GM12878 (cell line): Measurements from ENCODE around the gene KLRF1. TPM values are rescaled to one million over a fixed set of nuclear protein-coding genes. Genes with fewer than 3 reads are reported as not detected.
A peak's percentile ranks its signal among the peaks of the same experiment; 100 is the strongest.

Experiments
- ATAC-seq: fragments of 200-7000 bp; cut with Tn5 transposase; 3 replicates; pipeline ENCODE4 v1.9.1; 2020; ENCODE audit warnings: mild to moderate bottlenecking, moderate library complexity
- BruUV-seq: library from RNA; stranded (reverse); fragments of 400-500 nt; replicated peaks from 2 replicates; lab custom pipeline; 2021; lab: Mats Ljungman, UMichigan
- CTCF ChIA-PET: fragments of 300-600 bp; sonication (Branson Sonifier 250); formaldehyde crosslinking; extraction: SDS; loops from one replicate; lab custom pipeline; 2021; ENCODE audit warnings: inconsistent platforms; lab: Yijun Ruan, JAX
- POLR2A ChIA-PET: fragments of 350-600 bp; formaldehyde crosslinking; extraction: SDS; loops from one replicate; lab custom pipeline; 2021; ENCODE audit warnings: inconsistent platforms; lab: Charles Lee
- RAD21 ChIA-PET: fragments of 300-600 bp; sonication (Branson Sonifier 250); formaldehyde crosslinking; loops from one replicate; lab custom pipeline; 2023; ENCODE audit warnings: antibody characterized with exemption; ENCODE audit not compliant: unreplicated experiment; lab: Charles Lee
- SMC1A ChIA-PET: fragments of 300-600 bp; sonication (Branson Sonifier 250); formaldehyde crosslinking; loops from one replicate; lab custom pipeline; 2023; ENCODE audit not compliant: unreplicated experiment, uncharacterized antibody; lab: Charles Lee
- DNase-seq: peaks from one replicate; pipeline ENCODE4 v3.0.0-alpha.2; 2011; ENCODE audit warnings: low read depth, low spot score
- FAIRE-seq: peaks from 3 replicates; lab custom pipeline; 2011; peaks lifted over from hg19 to GRCh38; lab: Jason Lieb, UNC
- H2AFZ ChIP-seq: 2 replicates; pipeline ENCODE4 v1.6.0; 2011; ENCODE audit warnings: low read depth, low read length, control low read depth; ENCODE audit not compliant: control insufficient read depth
- H3K27ac ChIP-seq: 2 replicates; pipeline ENCODE4 v1.5.1; 2011; ENCODE audit warnings: control low read depth; ENCODE audit not compliant: control insufficient read depth, insufficient read depth
- H3K27me3 ChIP-seq, 2 experiments: replicated peaks in 1 of 2; 2 replicates each; pipeline versions ENCODE4 v1.6.0 to v1.6.1; 2011; ENCODE audit warnings: low read length in 1 of 2; ENCODE audit not compliant: control insufficient read depth in 2 of 2, insufficient read depth in 2 of 2
- H3K36me3 ChIP-seq, 2 experiments: 2 replicates each; pipeline ENCODE4 v1.5.1; 2011; ENCODE audit warnings: low read length in 1 of 2; ENCODE audit not compliant: control insufficient read depth in 2 of 2, insufficient read depth in 2 of 2
- H3K4me1 ChIP-seq: 2 replicates; pipeline ENCODE4 v1.6.1; 2011; ENCODE audit warnings: mild to moderate bottlenecking, low read length, moderate library complexity, mixed read lengths; ENCODE audit not compliant: control insufficient read depth, insufficient read depth
- H3K4me2 ChIP-seq: 2 replicates; pipeline ENCODE4 v1.6.0; 2011; ENCODE audit warnings: control low read depth; ENCODE audit not compliant: control insufficient read depth, insufficient read depth
- H3K4me3 ChIP-seq: fragments of 200-600 bp; sonication (generic); 2 replicates; pipeline ENCODE4 v1.5.1; 2016
- H3K79me2 ChIP-seq: 2 replicates; pipeline ENCODE4 v1.6.0; 2011; ENCODE audit warnings: low read length; ENCODE audit not compliant: control insufficient read depth, insufficient read depth
- H3K9ac ChIP-seq: 2 replicates; pipeline ENCODE4 v1.8.0; 2011; ENCODE audit warnings: low read length, control low read depth, mixed read lengths; ENCODE audit not compliant: control insufficient read depth, insufficient read depth
- H3K9me3 ChIP-seq: replicated peaks from 3 replicates; pipeline ENCODE4 v1.5.1; 2011; ENCODE audit warnings: mild to moderate bottlenecking, low read length; ENCODE audit not compliant: control insufficient read depth, insufficient read depth
- H4K20me1 ChIP-seq: 2 replicates; pipeline ENCODE4 v1.6.0; 2011; ENCODE audit not compliant: control insufficient read depth, insufficient read depth
- ATF7 ChIP-seq: fragments of 450-650 bp; IDR thresholded peaks from 2 replicates; pipeline ENCODE4 v1.6.1; 2016; ENCODE audit warnings: low read depth, mild to moderate bottlenecking
- BHLHE40 ChIP-seq, 2 experiments: fragments of 450-650 bp in 1 of 2; IDR thresholded peaks; 2 replicates each; pipeline ENCODE4 v1.6.1; 2011 to 2017; ENCODE audit warnings: low read depth in 2 of 2, borderline replicate concordance in 1 of 2, improper control_type of control experiment in 1 of 2, low read length in 1 of 2, mild to moderate bottlenecking in 1 of 2
- CBFB ChIP-seq: IDR thresholded peaks from 2 replicates; pipeline ENCODE4 v1.6.1; 2016; ENCODE audit warnings: antibody characterized with exemption, low read depth
- CHD4 ChIP-seq: fragments of 200-600 bp; sonication (generic); IDR thresholded peaks from 2 replicates; pipeline ENCODE4 v1.6.1; 2016; ENCODE audit warnings: mild to moderate bottlenecking
- CREM ChIP-seq: IDR thresholded peaks from 2 replicates; pipeline ENCODE4 v1.6.1; 2014; ENCODE audit warnings: antibody characterized with exemption, low read depth
- IKZF2 ChIP-seq, 2 experiments: fragments of 450-650 bp; IDR thresholded peaks; 2 replicates each; pipeline ENCODE4 v1.6.1; 2017; ENCODE audit warnings: mild to moderate bottlenecking in 2 of 2, moderate library complexity in 2 of 2
- MEF2A ChIP-seq: IDR thresholded peaks from 2 replicates; pipeline ENCODE4 v1.6.1; 2011; ENCODE audit warnings: low read depth, mild to moderate bottlenecking, low read length, moderate library complexity; ENCODE audit not compliant: insufficient read depth
- MYB ChIP-seq: fragments of 150-350 bp; IDR thresholded peaks from 2 replicates; pipeline ENCODE4 v1.6.1; 2014; ENCODE audit warnings: mild to moderate bottlenecking, low read depth, low read length, borderline replicate concordance
- NBN ChIP-seq: fragments of 450-650 bp; IDR thresholded peaks from 2 replicates; pipeline ENCODE4 v1.6.1; 2016
- NFIC ChIP-seq: IDR thresholded peaks from 2 replicates; pipeline ENCODE4 v1.6.1; 2012; ENCODE audit warnings: low read depth, mild to moderate bottlenecking, inconsistent platforms, low read length, moderate library complexity
- RAD51 ChIP-seq: fragments of 450-650 bp; IDR thresholded peaks from 2 replicates; pipeline ENCODE4 v1.6.1; 2016; ENCODE audit warnings: moderate library complexity, mild to moderate bottlenecking, inconsistent platforms
- SMC3 ChIP-seq: IDR thresholded peaks from 2 replicates; pipeline ENCODE4 v1.6.1; 2011; ENCODE audit warnings: low read length, improper control_type of control experiment, borderline replicate concordance
- SREBF1 ChIP-seq: IDR thresholded peaks from 2 replicates; pipeline ENCODE4 v1.6.1; 2012; ENCODE audit warnings: mild to moderate bottlenecking, low read length
- SRF ChIP-seq, 2 experiments: IDR thresholded peaks; 2 replicates each; pipeline ENCODE4 v1.6.1; 2011; ENCODE audit warnings: low read depth in 2 of 2, low read length in 2 of 2, mild to moderate bottlenecking in 1 of 2, moderate library complexity in 1 of 2
- TCF7 ChIP-seq: IDR thresholded peaks from 2 replicates; pipeline ENCODE4 v1.6.1; 2014; ENCODE audit warnings: antibody characterized with exemption, borderline replicate concordance
- WRNIP1 ChIP-seq: IDR thresholded peaks from 2 replicates; pipeline ENCODE4 v1.6.1; 2011; ENCODE audit warnings: low read depth, low read length, improper control_type of control experiment, borderline replicate concordance
- ZBED1 ChIP-seq: IDR thresholded peaks from 2 replicates; pipeline ENCODE4 v1.6.1; 2016; ENCODE audit warnings: borderline replicate concordance
- ZNF207 ChIP-seq: fragments of 450-650 bp; IDR thresholded peaks from 2 replicates; pipeline ENCODE4 v1.6.1; 2014; ENCODE audit warnings: antibody characterized with exemption, mild to moderate bottlenecking, borderline replicate concordance
- WGBS: methylation state at CpG from one replicate; pipeline ENCODE4 v1.1.6; 2016; ENCODE audit warnings: low lambda C conversion rate; ENCODE audit not compliant: insufficient replicate concordance, insufficient coverage; ENCODE audit errors: missing lambda C conversion rate; 5-methylcytosine and 5-hydroxymethylcytosine counted together
- in situ Hi-C: fragments of 300-500 bp; cut with MboI; formaldehyde crosslinking; loops from 9 replicates; pipeline ENCODE4 v1.14.3; 2018; ENCODE audit warnings: mixed read lengths
- intact Hi-C: fragments of 100-400 bp; cut with micrococcal nuclease; formaldehyde crosslinking; loops from one replicate; pipeline ENCODE4 v1.14.2; 2022; ENCODE audit not compliant: unreplicated experiment
- polyA plus RNA-seq, 11 experiments: library from polyadenylated mRNA; depleted of rRNA in 4 of 11; unstranded in 6 of 11; stranded (reverse) in 5 of 11; fragments of >200 nt; fragmentation: Nextera tagmentation in 4 of 11; fragmentation: Illumina TruSeq in 1 of 11; extraction: Ambion mirVana in 4 of 11; extraction: Trizol in 1 of 11; gene quantifications; 1 replicate in 1 of 11; 2 replicates in 10 of 11; pipeline versions ENCODE4 v1.2.1 to v1.2.3, GENCODE V29; 2011 to 2016; ENCODE audit warnings: inconsistent platforms in 2 of 11, missing spikeins in 2 of 11, low read depth in 1 of 11
- total RNA-seq, 4 experiments: library from RNA; depleted of rRNA in 3 of 4; stranded (reverse); fragments of >200 nt in 3 of 4; fragmentation: Illumina TruSeq in 1 of 4; extraction: Trizol in 1 of 4; gene quantifications; 2 replicates each; pipeline versions ENCODE4 v1.2.1 to v1.2.3, GENCODE V29; 2013 to 2021
- TF ChIP-seq, protein P1 (sequence below): fragments of 450-650 bp; IDR thresholded peaks from 2 replicates; pipeline ENCODE4 v1.6.1; 2016; ENCODE audit warnings: mild to moderate bottlenecking
- TF ChIP-seq, protein P2 (sequence below): fragments of 450-650 bp; IDR thresholded peaks from 2 replicates; pipeline ENCODE4 v1.6.1; 2016; ENCODE audit warnings: mild to moderate bottlenecking
- TF ChIP-seq, protein P3 (sequence below): IDR thresholded peaks from 2 replicates; pipeline ENCODE4 v1.6.1; 2012; ENCODE audit warnings: low read depth, low read length, improper control_type of control experiment

Gene KLRF1
- total and polyA plus RNA-seq, 10 of the 15 experiments (the other 5 are each of a cell fraction or from before 2014, with no cell fraction given), result 0.13 to 2.0 (median 0.18) TPM; not detected in 6

DNA sequence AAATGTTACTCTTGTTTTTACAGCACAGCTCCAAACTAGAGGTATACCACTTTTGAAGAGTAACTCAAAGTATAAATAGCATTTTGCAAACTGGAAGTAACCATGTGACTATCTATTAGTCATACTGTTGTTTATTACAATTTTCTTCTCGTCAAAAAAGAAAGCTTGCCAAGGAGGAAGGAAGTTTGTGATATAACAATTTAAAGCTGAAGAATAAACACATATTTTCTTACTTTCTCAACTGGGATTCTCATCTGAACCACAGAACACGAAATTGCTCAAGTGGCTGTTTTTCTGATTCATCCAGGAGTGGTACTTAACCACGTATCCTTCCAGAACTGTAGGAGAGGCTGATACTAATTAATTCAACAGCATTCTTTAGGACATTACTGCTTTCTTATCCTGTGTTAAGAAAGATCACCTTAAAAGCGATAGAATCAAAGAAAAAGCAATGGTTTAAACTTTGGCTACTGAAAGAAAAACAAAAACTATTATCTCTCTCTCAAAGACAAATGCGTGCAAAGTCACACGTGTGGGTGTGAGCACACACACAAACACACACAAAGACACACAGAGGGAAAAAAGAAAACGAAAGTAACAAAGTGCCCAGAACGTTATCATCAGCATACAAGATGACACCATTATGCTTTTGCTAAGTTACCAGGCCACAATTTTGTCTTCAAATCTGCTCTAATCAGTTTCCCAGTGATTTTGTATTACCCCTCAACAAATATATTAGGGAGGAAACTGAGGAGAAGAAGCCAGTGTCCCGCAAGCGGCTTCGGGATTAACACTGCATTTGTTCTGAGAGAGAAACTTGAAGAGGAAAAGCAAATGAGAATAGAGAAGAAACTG is 42.3 kb downstream of the KLRF1 start, which contains the start of gene CLEC2B:
Gene CLEC2B (minus strand): TSS at position 48 of the 855 bp plus-strand sequence.
- Histone ChIP-seq H3K79me2 (peaks cover 12% of the 10 kb centered on the region), H3K27me3 (no peaks in the 10 kb centered on the region), H3K9me3 (no peaks in the 10 kb centered on the region), H3K4me1 (no peaks in the 10 kb centered on the region), H2AFZ (peak within 1 kb of the TSS; percentile 93), H3K27ac (peak within 1 kb of the TSS; percentile 75), H3K9ac (peak within 1 kb of the TSS; percentile 66), H3K4me3 (peak within 1 kb of the TSS; percentile 58), H4K20me1 (no peaks in the 10 kb centered on the region), H3K36me3 (no peaks in the 10 kb centered on the region), H3K4me2 (peak within 1 kb of the TSS; percentile 84)
- in situ Hi-C loops (no loop called here), intact Hi-C loops (loop anchor here (5.0 kb wide), 1 partner anchor 117 kb away; no protein-coding TSS in a partner anchor)
- FAIRE-seq (peak; percentile 95), ATAC-seq (peak; percentile 53), DNase-seq (peak; percentile 40)
- SMC1A ChIA-PET, result interaction anchor here (0.6 to 1.3 kb wide), 3 partner anchors 15 to 81 kb away, joined by 3 read pairs; no protein-coding TSS in a partner anchor
- WGBS, result 0% methylated on average over 11 of the region's 11 CpGs
- CTCF ChIA-PET, result interaction anchor here (0.7 to 1.2 kb wide), 2 partner anchors 55 to 122 kb away, joined by 3 to 4 read pairs; no protein-coding TSS in a partner anchor
- BruUV-seq, result no TSS peak
- POLR2A ChIA-PET, result interaction anchor here (1.4 kb wide), 1 partner anchor 110 kb away, joined by 6 read pairs; no protein-coding TSS in a partner anchor
- RAD21 ChIA-PET, result interaction anchor here (0.6 to 1.6 kb wide), 4 partner anchors 109 to 127 kb away, joined by 3 to 6 read pairs (median 4); partner anchors contain the start of gene CD69
- TF ChIP-seq WRNIP1 (no peak), TCF7 (no peak), CHD4 (no peak), SRF (IDR thresholded peaks at IDR 0.05; ENCODE audit: low read depth in 2 of 2, low read length in 2 of 2) (no peak), CBFB (no peak), SMC3 (no peak), MYB (no peak), IKZF2 (IDR thresholded peaks at IDR 0.05) (peak in 1 of 2 experiments; percentile 22; a peak in 1 of 4 replicates), SREBF1 (no peak), ATF7 (peak; percentile 51; the same call in 1 of the 2 replicates), BHLHE40 (IDR thresholded peaks at IDR 0.05; ENCODE audit: borderline replicate concordance in 1 of 2, low read depth in 2 of 2, low read length in 1 of 2) (peak; percentile 70 to 72; a peak in 3 of 4 replicates), ZBED1 (no peak), ZNF207 (no peak), NBN (0 out of 2 replicates have a peak, but pooled peaks have one; percentile 39), CREM (no peak), RAD51 (peak; percentile 33; the same call in 1 of the 2 replicates), NFIC (no peak), MEF2A (0 out of 2 replicates have a peak, but pooled peaks have one; percentile 25)
- TF ChIP-seq, protein P1, sequence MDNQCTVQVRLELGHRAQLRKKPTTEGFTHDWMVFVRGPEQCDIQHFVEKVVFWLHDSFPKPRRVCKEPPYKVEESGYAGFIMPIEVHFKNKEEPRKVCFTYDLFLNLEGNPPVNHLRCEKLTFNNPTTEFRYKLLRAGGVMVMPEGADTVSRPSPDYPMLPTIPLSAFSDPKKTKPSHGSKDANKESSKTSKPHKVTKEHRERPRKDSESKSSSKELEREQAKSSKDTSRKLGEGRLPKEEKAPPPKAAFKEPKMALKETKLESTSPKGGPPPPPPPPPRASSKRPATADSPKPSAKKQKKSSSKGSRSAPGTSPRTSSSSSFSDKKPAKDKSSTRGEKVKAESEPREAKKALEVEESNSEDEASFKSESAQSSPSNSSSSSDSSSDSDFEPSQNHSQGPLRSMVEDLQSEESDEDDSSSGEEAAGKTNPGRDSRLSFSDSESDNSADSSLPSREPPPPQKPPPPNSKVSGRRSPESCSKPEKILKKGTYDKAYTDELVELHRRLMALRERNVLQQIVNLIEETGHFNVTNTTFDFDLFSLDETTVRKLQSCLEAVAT, result peak; percentile 76
- TF ChIP-seq, protein P2, sequence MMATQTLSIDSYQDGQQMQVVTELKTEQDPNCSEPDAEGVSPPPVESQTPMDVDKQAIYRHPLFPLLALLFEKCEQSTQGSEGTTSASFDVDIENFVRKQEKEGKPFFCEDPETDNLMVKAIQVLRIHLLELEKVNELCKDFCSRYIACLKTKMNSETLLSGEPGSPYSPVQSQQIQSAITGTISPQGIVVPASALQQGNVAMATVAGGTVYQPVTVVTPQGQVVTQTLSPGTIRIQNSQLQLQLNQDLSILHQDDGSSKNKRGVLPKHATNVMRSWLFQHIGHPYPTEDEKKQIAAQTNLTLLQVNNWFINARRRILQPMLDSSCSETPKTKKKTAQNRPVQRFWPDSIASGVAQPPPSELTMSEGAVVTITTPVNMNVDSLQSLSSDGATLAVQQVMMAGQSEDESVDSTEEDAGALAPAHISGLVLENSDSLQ, result no peak
- TF ChIP-seq, protein P3, sequence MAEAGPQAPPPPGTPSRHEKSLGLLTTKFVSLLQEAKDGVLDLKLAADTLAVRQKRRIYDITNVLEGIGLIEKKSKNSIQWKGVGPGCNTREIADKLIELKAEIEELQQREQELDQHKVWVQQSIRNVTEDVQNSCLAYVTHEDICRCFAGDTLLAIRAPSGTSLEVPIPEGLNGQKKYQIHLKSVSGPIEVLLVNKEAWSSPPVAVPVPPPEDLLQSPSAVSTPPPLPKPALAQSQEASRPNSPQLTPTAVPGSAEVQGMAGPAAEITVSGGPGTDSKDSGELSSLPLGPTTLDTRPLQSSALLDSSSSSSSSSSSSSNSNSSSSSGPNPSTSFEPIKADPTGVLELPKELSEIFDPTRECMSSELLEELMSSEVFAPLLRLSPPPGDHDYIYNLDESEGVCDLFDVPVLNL, result no peak
